Neural crest cell (in vitro differentiated cells): ENCODE data around the gene TNNI3K. TPM values are rescaled to one million over a fixed set of nuclear protein-coding genes. Genes with fewer than 3 reads are reported as not detected.

ENCODE experiments used
- DNase-seq: peaks from one replicate; pipeline ENCODE4 v3.0.0; 2021; ENCODE audit warnings: low read depth, mixed read lengths, low spot score
- H3K27ac Mint-ChIP-seq: one replicate; pipeline ENCODE4 v1.8.0; 2021; ENCODE audit warnings: mild to moderate bottlenecking, mixed read lengths; ENCODE audit not compliant: unreplicated experiment
- H3K27me3 Mint-ChIP-seq: 2 replicates; pipeline ENCODE4 v1.8.0; 2021; ENCODE audit warnings: low read depth, mild to moderate bottlenecking, mixed read lengths
- H3K36me3 Mint-ChIP-seq: 2 replicates; pipeline ENCODE4 v1.8.0; 2021; ENCODE audit warnings: low read depth, mild to moderate bottlenecking, mixed read lengths
- H3K4me1 Mint-ChIP-seq: 2 replicates; pipeline ENCODE4 v1.8.0; 2021; ENCODE audit warnings: mixed read lengths
- H3K4me3 Mint-ChIP-seq: one replicate; pipeline ENCODE4 v1.8.0; 2021; ENCODE audit warnings: mild to moderate bottlenecking, mixed read lengths
- H3K9me3 Mint-ChIP-seq: 2 replicates; pipeline ENCODE4 v1.8.0; 2021; ENCODE audit warnings: mixed read lengths
- CTCF ChIP-seq: fragments of 200-600 bp; sonication (generic); conservative IDR thresholded peaks from 2 replicates; pipeline ENCODE4 v1.5.0; 2021; ENCODE audit warnings: antibody characterized with exemption, mild to moderate bottlenecking
- total RNA-seq: library from RNA; stranded (reverse); gene quantifications from 2 replicates; pipeline ENCODE4 v1.2.1, GENCODE V29; 2021

TNNI3K gene
- total RNA-seq, 1 donor from 2014 or later: 1.4 TPM

- DNase-seq: no peak
- no peak overlapping the region for H3K27ac Mint-ChIP-seq
- H3K27me3 Mint-ChIP-seq: no peaks in the 10 kb centered on the region
- peaks cover 3% of the 10 kb centered on the region for H3K36me3 Mint-ChIP-seq
- no peaks in the 10 kb centered on the region for H3K9me3 Mint-ChIP-seq
- peak overlapping the region; percentile 94 for H3K4me3 Mint-ChIP-seq
- TF ChIP-seq CTCF: no peak
- H3K4me1 Mint-ChIP-seq: peaks cover 22% of the 10 kb centered on the region
These were observed 35.7 kb upstream of the TNNI3K start for GRCh38 chr1:74199504-74199903.

- Mint-ChIP-seq H3K27ac (no peak overlapping the region), H3K27me3 (no peaks in the 10 kb centered on the region), H3K4me3 (no peak overlapping the region), H3K4me1 (peaks cover 11% of the 10 kb centered on the region), H3K36me3 (peaks cover 6% of the 10 kb centered on the region), H3K9me3 (no peaks in the 10 kb centered on the region)
- no peak for TF ChIP-seq CTCF
- no peak for DNase-seq
These were observed 29.9 kb upstream of the TNNI3K start for GRCh38 chr1:74205266-74205665.

GRCh38 chr1:74215229-74215628 lies 20.0 kb upstream of the TNNI3K start:
- no peak for DNase-seq
- Mint-ChIP-seq H3K27me3 (no peaks in the 10 kb centered on the region), H3K36me3 (peaks cover 4% of the 10 kb centered on the region), H3K4me1 (peaks cover 8% of the 10 kb centered on the region), H3K27ac (no peak overlapping the region), H3K9me3 (peaks cover 5% of the 10 kb centered on the region), H3K4me3 (no peak overlapping the region)
- no peak for TF ChIP-seq CTCF

GRCh38 chr1:74222701-74223100 lies 12.5 kb upstream of the TNNI3K start:
- Mint-ChIP-seq H3K4me1 (no peaks in the 10 kb centered on the region), H3K4me3 (no peak overlapping the region), H3K36me3 (peaks cover 4% of the 10 kb centered on the region), H3K27me3 (no peaks in the 10 kb centered on the region), H3K9me3 (peaks cover 12% of the 10 kb centered on the region), H3K27ac (no peak overlapping the region)
- no peak for TF ChIP-seq CTCF
- DNase-seq: no peak

- no peak for DNase-seq
- peaks cover 4% of the 10 kb centered on the region for H3K36me3 Mint-ChIP-seq
- H3K9me3 Mint-ChIP-seq: peaks cover 15% of the 10 kb centered on the region
- no peak for TF ChIP-seq CTCF
- H3K27me3 Mint-ChIP-seq: no peaks in the 10 kb centered on the region
- no peaks in the 10 kb centered on the region for H3K4me1 Mint-ChIP-seq
- H3K27ac Mint-ChIP-seq: no peak overlapping the region
- H3K4me3 Mint-ChIP-seq: no peak overlapping the region
These were observed 11.7 kb upstream of the TNNI3K start for GRCh38 chr1:74223453-74223852.

GRCh38 chr1:74236440-74236839 lies 1.3 kb downstream of the TNNI3K start:
- Mint-ChIP-seq H3K27ac (no peak overlapping the region), H3K27me3 (no peaks in the 10 kb centered on the region), H3K9me3 (peaks cover 5% of the 10 kb centered on the region), H3K36me3 (peaks cover 5% of the 10 kb centered on the region), H3K4me3 (no peak overlapping the region), H3K4me1 (peaks cover 5% of the 10 kb centered on the region)
- no peak for DNase-seq
- TF ChIP-seq CTCF: no peak
